Measurements from ENCODE around the gene TPPP3.

The TPPP3 gene

DNA sequence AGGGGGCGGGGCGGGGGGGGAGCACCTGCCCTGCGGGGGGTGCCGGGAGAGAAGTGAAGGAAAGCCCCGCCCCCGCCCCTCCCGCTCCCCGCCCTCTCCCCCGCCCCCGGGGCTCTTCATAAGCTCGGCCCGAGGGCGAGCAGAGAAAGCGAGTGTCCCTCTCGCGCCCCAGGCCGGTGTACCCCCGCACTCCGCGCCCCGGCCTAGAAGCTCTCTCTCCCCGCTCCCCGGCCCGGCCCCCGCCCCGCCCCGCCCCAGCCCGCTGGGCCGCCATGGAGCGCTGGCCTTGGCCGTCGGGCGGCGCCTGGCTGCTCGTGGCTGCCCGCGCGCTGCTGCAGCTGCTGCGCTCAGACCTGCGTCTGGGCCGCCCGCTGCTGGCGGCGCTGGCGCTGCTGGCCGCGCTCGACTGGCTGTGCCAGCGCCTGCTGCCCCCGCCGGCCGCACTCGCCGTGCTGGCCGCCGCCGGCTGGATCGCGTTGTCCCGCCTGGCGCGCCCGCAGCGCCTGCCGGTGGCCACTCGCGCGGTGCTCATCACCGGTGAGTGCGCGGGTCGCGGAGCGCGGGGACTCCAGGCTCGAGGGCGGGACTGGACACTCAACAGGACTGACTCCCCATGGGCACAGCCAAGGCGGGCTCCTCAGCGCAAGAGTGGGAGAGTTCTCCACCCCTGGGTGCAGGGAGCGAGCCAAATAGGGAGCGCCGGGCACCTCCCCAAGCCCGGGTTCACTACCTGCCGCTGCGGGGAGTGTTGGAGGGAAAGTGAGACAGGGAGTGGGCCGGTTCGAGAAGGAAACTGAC lies 37.9 kb upstream of the TPPP3 start, which contains the start of gene HSD11B2:
Gene HSD11B2 (plus strand): TSS at position 145 of the 798 bp plus-strand sequence. CDS start 128 bp downstream, at position 273.
- ChIA-PET CTCF (interaction anchor here (0.9 to 2.0 kb wide), 4 partner anchors 10 to 33 kb away, joined by 3 to 6 read pairs (median 4); no protein-coding TSS in a partner anchor), POLR2A (interaction anchor here (0.5 to 0.9 kb wide), 2 partner anchors 15 to 22 kb away, joined by 3 read pairs; no protein-coding TSS in a partner anchor)
- DNase-seq: peak; percentile 14 to 48 (median 35)
- H3K27me3 ChIP-seq (replicated peaks in 2 of 5; ENCODE audit: control insufficient read depth in 4 of 5, insufficient read depth in 5 of 5, low read length in 4 of 5): peaks cover 0 to 55% (median 22%) of the 10 kb centered on the region in 5 experiments
- no peaks in the 10 kb centered on the region for H3K9me3 ChIP-seq (ENCODE audit: control extremely low read depth in 1 of 5, control insufficient read depth in 4 of 5, insufficient read depth in 2 of 5, low read depth in 1 of 5, low read length in 4 of 5)
- H3K4me1 ChIP-seq (ENCODE audit: control extremely low read depth in 1 of 4, control insufficient read depth in 4 of 4, insufficient read depth in 4 of 4, low read length in 3 of 4): peaks cover 0 to 16% (median 14%) of the 10 kb centered on the region in 4 experiments
- H3K27ac ChIP-seq (ENCODE audit: insufficient read depth in 1 of 2, low read depth in 1 of 2, low read length in 2 of 2, poor library complexity in 1 of 2, severe bottlenecking in 2 of 2): no peak within 1 kb of the TSS
- under 1% methylated on average over 68 of the region's 87 CpGs for WGBS (ENCODE audit: insufficient coverage)
- H3K4me3 ChIP-seq (ENCODE audit: control insufficient read depth in 1 of 7, extremely low read depth in 1 of 7, insufficient read depth in 4 of 7, low read depth in 2 of 7, low read length in 6 of 7): peak within 1 kb of the TSS in 6 of 7 experiments; percentile 10 to 56 (median 44)
- peaks cover 0 to 3% (median 0%) of the 10 kb centered on the region in 4 experiments for H3K36me3 ChIP-seq (ENCODE audit: control insufficient read depth in 4 of 4, insufficient read depth in 4 of 4, low read length in 3 of 4)

DNA sequence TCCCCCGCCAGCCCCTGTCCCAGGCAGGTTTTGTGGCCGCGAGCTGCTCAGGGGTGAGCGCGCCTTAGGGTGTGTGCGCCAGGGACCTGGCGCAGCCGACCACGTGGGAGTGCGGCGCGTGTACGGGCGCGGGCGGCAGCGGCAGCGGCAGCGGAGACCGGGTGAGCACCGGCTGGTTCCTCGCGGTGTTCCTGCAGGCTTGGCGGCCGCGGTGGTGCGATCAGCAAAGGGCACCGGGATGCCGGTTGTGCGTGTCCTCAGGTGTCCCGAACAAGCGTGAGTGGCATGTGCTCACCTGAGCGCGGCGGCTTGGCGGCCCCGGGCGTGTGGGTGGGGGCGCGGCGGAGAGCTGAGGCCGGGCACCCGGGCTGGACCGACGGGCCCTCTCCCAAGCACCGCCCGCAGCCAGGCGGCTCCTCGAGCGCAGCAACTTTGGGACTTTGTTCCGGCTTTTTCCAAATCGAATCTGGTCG lies 37.2 kb upstream of the TPPP3 start:
- under 1% methylated on average over 44 of the region's 53 CpGs for WGBS (ENCODE audit: insufficient coverage)
- H3K9me3 ChIP-seq (ENCODE audit: control extremely low read depth in 1 of 5, control insufficient read depth in 4 of 5, insufficient read depth in 2 of 5, low read depth in 1 of 5, low read length in 4 of 5): no peaks in the 10 kb centered on the region
- ChIA-PET CTCF (interaction anchor here (0.6 to 2.0 kb wide), 3 partner anchors 10 to 33 kb away, joined by 3 to 6 read pairs (median 3); no protein-coding TSS in a partner anchor), POLR2A (interaction anchor here (0.5 kb wide), 1 partner anchor 14 kb away, joined by 3 read pairs; no protein-coding TSS in a partner anchor)
- H3K4me1 ChIP-seq (ENCODE audit: control extremely low read depth in 1 of 4, control insufficient read depth in 4 of 4, insufficient read depth in 4 of 4, low read length in 3 of 4): peaks cover 0 to 16% (median 14%) of the 10 kb centered on the region in 4 experiments
- H3K36me3 ChIP-seq (ENCODE audit: control insufficient read depth in 4 of 4, insufficient read depth in 4 of 4, low read length in 3 of 4): no peaks in the 10 kb centered on the region
- no peak overlapping the region for H3K27ac ChIP-seq (ENCODE audit: insufficient read depth in 1 of 2, low read depth in 1 of 2, low read length in 2 of 2, poor library complexity in 1 of 2, severe bottlenecking in 2 of 2)
- H3K4me3 ChIP-seq (ENCODE audit: control insufficient read depth in 1 of 7, extremely low read depth in 1 of 7, insufficient read depth in 4 of 7, low read depth in 2 of 7, low read length in 6 of 7): peak overlapping the region in 6 of 7 experiments; percentile 10 to 55 (median 43)
- peaks cover 0 to 59% (median 26%) of the 10 kb centered on the region in 5 experiments for H3K27me3 ChIP-seq (replicated peaks in 2 of 5; ENCODE audit: control insufficient read depth in 4 of 5, insufficient read depth in 5 of 5, low read length in 4 of 5)
- DNase-seq: peak in 2 of 3 donors; percentile 41 to 54

DNA sequence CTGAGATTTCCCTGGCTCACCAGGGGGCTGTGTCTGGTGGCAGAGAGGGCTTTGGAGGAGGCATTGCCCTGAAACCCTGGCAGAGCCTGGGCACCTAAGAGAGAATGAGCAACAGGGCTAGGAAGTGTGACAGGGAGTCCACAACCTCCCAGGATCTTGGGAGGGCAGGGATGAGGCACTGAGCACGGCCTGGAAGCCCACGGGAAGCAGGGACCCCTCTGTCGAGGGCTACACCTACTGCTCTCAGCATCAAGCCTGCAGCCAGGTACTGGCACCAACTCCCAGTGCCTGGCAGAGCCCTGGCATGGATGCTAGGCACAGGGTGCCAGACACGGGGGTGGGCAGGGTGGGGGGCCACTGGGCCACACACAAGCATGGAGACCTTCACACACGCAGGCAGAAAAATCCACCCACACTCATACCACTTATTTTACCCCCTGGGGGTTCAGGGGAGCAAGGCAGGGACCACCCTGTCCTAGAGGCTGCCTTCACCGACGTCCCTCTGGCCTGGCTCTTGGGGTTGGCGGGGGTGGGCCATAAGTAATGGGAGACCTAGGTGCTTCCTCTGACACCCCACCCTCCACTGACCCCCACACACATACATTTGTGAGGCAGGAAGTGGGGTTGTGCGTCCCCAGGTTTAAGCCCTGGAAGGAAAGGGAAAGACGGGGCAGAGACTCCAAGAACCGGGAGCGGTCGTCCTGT lies 36.7 kb upstream of the TPPP3 start:
- ChIA-PET POLR2A (no interaction called here), CTCF (interaction anchor here (0.6 to 10.0 kb wide), 7 partner anchors 9 to 60 kb away, joined by 3 to 149 read pairs (median 5); no protein-coding TSS in a partner anchor)
- WGBS (ENCODE audit: insufficient coverage): 35% methylated on average over 9 of the region's 13 CpGs
- no peak overlapping the region for H3K27ac ChIP-seq (ENCODE audit: insufficient read depth in 1 of 2, low read depth in 1 of 2, low read length in 2 of 2, poor library complexity in 1 of 2, severe bottlenecking in 2 of 2)
- peaks cover 0 to 64% (median 28%) of the 10 kb centered on the region in 5 experiments for H3K27me3 ChIP-seq (replicated peaks in 2 of 5; ENCODE audit: control insufficient read depth in 4 of 5, insufficient read depth in 5 of 5, low read length in 4 of 5)
- H3K4me3 ChIP-seq (ENCODE audit: control insufficient read depth in 1 of 7, extremely low read depth in 1 of 7, insufficient read depth in 4 of 7, low read depth in 2 of 7, low read length in 6 of 7): peak overlapping the region in 4 of 7 experiments; percentile 38 to 55 (median 49)
- H3K9me3 ChIP-seq (ENCODE audit: control extremely low read depth in 1 of 5, control insufficient read depth in 4 of 5, insufficient read depth in 2 of 5, low read depth in 1 of 5, low read length in 4 of 5): no peaks in the 10 kb centered on the region
- no peaks in the 10 kb centered on the region for H3K36me3 ChIP-seq (ENCODE audit: control insufficient read depth in 4 of 4, insufficient read depth in 4 of 4, low read length in 3 of 4)
- peaks cover 0 to 16% (median 14%) of the 10 kb centered on the region in 4 experiments for H3K4me1 ChIP-seq (ENCODE audit: control extremely low read depth in 1 of 4, control insufficient read depth in 4 of 4, insufficient read depth in 4 of 4, low read length in 3 of 4)
- no peak for DNase-seq

DNA sequence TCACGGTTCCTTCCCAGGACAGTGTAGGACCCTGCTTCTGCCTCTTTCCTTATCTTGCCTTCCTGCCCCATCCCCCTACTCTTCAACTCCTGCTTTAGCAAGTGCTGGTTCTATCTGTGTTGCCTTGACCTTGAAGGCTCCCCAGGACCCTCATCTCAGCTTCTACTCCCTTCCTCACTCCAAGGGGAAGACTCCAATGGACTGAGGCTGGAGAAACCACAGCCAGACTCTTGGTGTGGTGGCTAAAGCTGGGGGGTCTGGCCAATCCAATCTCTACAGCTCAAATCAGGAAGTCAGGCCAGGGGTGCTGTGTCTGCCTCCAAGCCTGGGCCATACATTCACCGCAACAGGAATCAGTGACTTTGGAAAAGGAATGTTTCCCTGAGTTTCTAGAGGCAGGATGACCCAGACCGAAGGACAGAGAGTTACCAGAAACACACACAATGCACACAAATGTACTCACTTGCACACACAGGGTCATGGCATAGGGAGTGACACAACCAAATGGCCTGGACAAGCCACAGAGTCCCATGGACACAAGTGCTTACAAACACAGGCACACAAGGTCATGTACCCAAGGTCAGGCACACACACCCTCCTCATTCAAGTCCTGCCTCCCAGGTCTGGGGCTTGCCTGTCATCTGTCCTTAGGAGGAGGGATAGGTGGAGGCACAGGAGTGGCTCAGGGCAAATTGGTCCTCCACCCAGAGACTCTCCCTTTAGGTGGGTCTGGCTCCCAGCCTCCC lies 35.9 kb upstream of the TPPP3 start:
- Histone ChIP-seq H3K9me3 (ENCODE audit: control extremely low read depth in 1 of 5, control insufficient read depth in 4 of 5, insufficient read depth in 2 of 5, low read depth in 1 of 5, low read length in 4 of 5) (no peaks in the 10 kb centered on the region), H3K4me1 (ENCODE audit: control extremely low read depth in 1 of 4, control insufficient read depth in 4 of 4, insufficient read depth in 4 of 4, low read length in 3 of 4) (peaks cover 0 to 16% (median 14%) of the 10 kb centered on the region in 4 experiments), H3K4me3 (ENCODE audit: control insufficient read depth in 1 of 7, extremely low read depth in 1 of 7, insufficient read depth in 4 of 7, low read depth in 2 of 7, low read length in 6 of 7) (no peak overlapping the region), H3K27ac (ENCODE audit: insufficient read depth in 1 of 2, low read depth in 1 of 2, low read length in 2 of 2, poor library complexity in 1 of 2, severe bottlenecking in 2 of 2) (no peak overlapping the region), H3K27me3 (replicated peaks in 2 of 5; ENCODE audit: control insufficient read depth in 4 of 5, insufficient read depth in 5 of 5, low read length in 4 of 5) (peaks cover under 1 to 64% (median 30%) of the 10 kb centered on the region in 5 experiments), H3K36me3 (ENCODE audit: control insufficient read depth in 4 of 4, insufficient read depth in 4 of 4, low read length in 3 of 4) (no peaks in the 10 kb centered on the region)
- WGBS (ENCODE audit: insufficient coverage): 90% methylated on average over 2 of the region's 3 CpGs
- no peak for DNase-seq
- POLR2A ChIA-PET: no interaction called here
- CTCF ChIA-PET: interaction anchor here (0.7 to 10.0 kb wide), 15 partner anchors 9 to 168 kb away, joined by 3 to 149 read pairs (median 7); partner anchors contain the start of gene ZDHHC1

DNA sequence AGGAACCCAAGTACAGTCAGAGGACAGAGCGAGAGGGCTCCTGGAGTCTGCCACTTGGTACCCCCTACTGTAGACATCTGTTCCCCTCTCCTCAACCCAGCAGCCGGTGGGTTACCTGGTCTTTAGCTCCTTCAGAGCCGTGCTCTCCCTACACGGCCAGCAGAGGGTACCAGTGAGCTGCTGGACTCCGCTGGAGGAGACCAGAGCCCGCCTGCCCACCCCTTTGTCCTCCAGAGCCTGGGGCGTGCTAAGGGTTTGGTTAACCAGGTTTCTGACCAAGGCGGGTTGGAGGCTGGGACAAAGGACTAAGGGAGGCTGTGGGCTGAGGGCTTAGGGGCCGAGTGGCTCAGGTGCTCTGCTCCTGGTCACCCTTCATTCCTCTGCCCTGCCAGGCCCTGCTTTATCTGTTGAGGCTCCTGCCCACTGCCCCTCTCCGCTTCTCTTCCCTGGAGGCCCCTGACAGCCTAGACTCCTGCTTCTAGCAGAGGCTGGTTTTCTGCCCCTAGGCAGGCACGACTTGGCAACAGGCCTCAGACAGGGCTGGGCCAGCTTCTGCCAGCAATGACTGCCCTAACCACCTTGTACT lies 34.9 kb upstream of the TPPP3 start:
- Histone ChIP-seq H3K4me1 (ENCODE audit: control extremely low read depth in 1 of 4, control insufficient read depth in 4 of 4, insufficient read depth in 4 of 4, low read length in 3 of 4) (peaks cover 0 to 16% (median 14%) of the 10 kb centered on the region in 4 experiments), H3K4me3 (ENCODE audit: control insufficient read depth in 1 of 7, extremely low read depth in 1 of 7, insufficient read depth in 4 of 7, low read depth in 2 of 7, low read length in 6 of 7) (no peak overlapping the region), H3K27me3 (replicated peaks in 2 of 5; ENCODE audit: control insufficient read depth in 4 of 5, insufficient read depth in 5 of 5, low read length in 4 of 5) (peaks cover 2 to 67% (median 30%) of the 10 kb centered on the region in 5 experiments), H3K27ac (ENCODE audit: insufficient read depth in 1 of 2, low read depth in 1 of 2, low read length in 2 of 2, poor library complexity in 1 of 2, severe bottlenecking in 2 of 2) (no peak overlapping the region), H3K9me3 (ENCODE audit: control extremely low read depth in 1 of 5, control insufficient read depth in 4 of 5, insufficient read depth in 2 of 5, low read depth in 1 of 5, low read length in 4 of 5) (no peaks in the 10 kb centered on the region), H3K36me3 (ENCODE audit: control insufficient read depth in 4 of 4, insufficient read depth in 4 of 4, low read length in 3 of 4) (no peaks in the 10 kb centered on the region)
- DNase-seq: peak; percentile 49 to 73 (median 70)
- CTCF ChIA-PET: interaction anchor here (0.7 to 10.0 kb wide), 19 partner anchors 12 to 167 kb away, joined by 3 to 149 read pairs (median 6); partner anchors contain the start of gene ZDHHC1
- POLR2A ChIA-PET: no interaction called here
- WGBS (ENCODE audit: insufficient coverage): 36% methylated on average over 9 of the region's 11 CpGs

DNA sequence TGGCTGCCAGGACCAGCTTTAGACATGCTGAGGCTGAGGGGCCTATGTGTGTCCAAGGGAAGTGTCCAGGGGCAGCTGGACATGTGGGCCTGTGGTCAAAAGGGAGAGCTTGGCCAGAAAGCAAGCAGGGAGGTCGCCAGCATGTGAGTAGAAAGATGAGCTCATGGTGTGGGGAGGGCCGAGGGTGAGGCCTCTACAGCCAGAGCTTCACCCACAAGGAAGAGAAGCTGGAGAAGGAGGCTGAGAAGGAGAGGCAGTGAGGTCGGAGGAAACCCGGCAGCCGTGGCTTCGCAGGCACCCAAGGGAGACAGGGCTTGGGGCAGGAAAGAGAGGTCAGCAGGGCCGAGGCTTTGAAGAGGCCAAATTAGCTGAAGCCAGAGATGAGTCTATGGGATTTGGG lies 33.7 kb upstream of the TPPP3 start:
- no peaks in the 10 kb centered on the region for H3K36me3 ChIP-seq (ENCODE audit: control insufficient read depth in 4 of 4, insufficient read depth in 4 of 4, low read length in 3 of 4)

More for the DNA sequence above, 33.7 kb upstream of the TPPP3 start:
- WGBS (ENCODE audit: insufficient coverage): 96% methylated on average over 7 of the region's 7 CpGs
- ChIA-PET POLR2A (interaction anchor here (0.6 kb wide), 1 partner anchor 120 kb away, joined by 5 read pairs; no protein-coding TSS in a partner anchor), CTCF (interaction anchor here (0.9 to 10.0 kb wide), 9 partner anchors 10 to 37 kb away, joined by 3 to 149 read pairs (median 4); partner anchors contain the start of gene ZDHHC1)
- no peaks in the 10 kb centered on the region for H3K9me3 ChIP-seq (ENCODE audit: control extremely low read depth in 1 of 5, control insufficient read depth in 4 of 5, insufficient read depth in 2 of 5, low read depth in 1 of 5, low read length in 4 of 5)
- no peak overlapping the region for H3K27ac ChIP-seq (ENCODE audit: insufficient read depth in 1 of 2, low read depth in 1 of 2, low read length in 2 of 2, poor library complexity in 1 of 2, severe bottlenecking in 2 of 2)
- H3K27me3 ChIP-seq (replicated peaks in 2 of 5; ENCODE audit: control insufficient read depth in 4 of 5, insufficient read depth in 5 of 5, low read length in 4 of 5): peaks cover 2 to 55% (median 29%) of the 10 kb centered on the region in 5 experiments
- H3K4me1 ChIP-seq (ENCODE audit: control extremely low read depth in 1 of 4, control insufficient read depth in 4 of 4, insufficient read depth in 4 of 4, low read length in 3 of 4): peaks cover 0 to 16% (median 13%) of the 10 kb centered on the region in 4 experiments
- no peak for DNase-seq
- no peak overlapping the region for H3K4me3 ChIP-seq (ENCODE audit: control insufficient read depth in 1 of 7, extremely low read depth in 1 of 7, insufficient read depth in 4 of 7, low read depth in 2 of 7, low read length in 6 of 7)

All from common myeloid progenitor, CD34-positive (primary cell).